IPS-15b (cell line): ENCODE results near the gene SLC12A8.

Experiments used
- H3K27me3 ChIP-seq: one replicate; pipeline ENCODE4 v1.6.1; 2013; ENCODE audit warnings: low read length; ENCODE audit not compliant: control insufficient read depth, insufficient read depth
- H3K36me3 ChIP-seq: one replicate; pipeline ENCODE4 v1.6.1; 2013; ENCODE audit warnings: low read length; ENCODE audit not compliant: control insufficient read depth, insufficient read depth
- H3K4me1 ChIP-seq: one replicate; pipeline ENCODE4 v1.6.1; 2013; ENCODE audit warnings: mild to moderate bottlenecking, low read length; ENCODE audit not compliant: control insufficient read depth, insufficient read depth
- H3K4me3 ChIP-seq: one replicate; pipeline ENCODE4 v1.5.1; 2013; ENCODE audit warnings: low read depth, low read length
- H3K9ac ChIP-seq: one replicate; pipeline ENCODE4 v1.6.1; 2013; ENCODE audit warnings: low read depth, mild to moderate bottlenecking, low read length
- H3K9me3 ChIP-seq: one replicate; pipeline ENCODE4 v1.6.1; 2013; ENCODE audit warnings: mild to moderate bottlenecking, low read length; ENCODE audit not compliant: control insufficient read depth, insufficient read depth

SLC12A8 gene

GRCh38 chr3:125125821-125126245 lies 86.7 kb downstream of the SLC12A8 start:
- Histone ChIP-seq H3K36me3 (no peaks in the 10 kb centered on the region), H3K27me3 (no peaks in the 10 kb centered on the region), H3K9ac (no peak overlapping the region), H3K4me1 (peaks cover 11% of the 10 kb centered on the region), H3K9me3 (no peaks in the 10 kb centered on the region), H3K4me3 (no peak overlapping the region)

- Histone ChIP-seq H3K27me3 (no peaks in the 10 kb centered on the region), H3K4me1 (peaks cover 18% of the 10 kb centered on the region), H3K9ac (no peak overlapping the region)
Measured at GRCh38 chr3:125123451-125124305, 88.9 kb downstream of the SLC12A8 start.

DNA sequence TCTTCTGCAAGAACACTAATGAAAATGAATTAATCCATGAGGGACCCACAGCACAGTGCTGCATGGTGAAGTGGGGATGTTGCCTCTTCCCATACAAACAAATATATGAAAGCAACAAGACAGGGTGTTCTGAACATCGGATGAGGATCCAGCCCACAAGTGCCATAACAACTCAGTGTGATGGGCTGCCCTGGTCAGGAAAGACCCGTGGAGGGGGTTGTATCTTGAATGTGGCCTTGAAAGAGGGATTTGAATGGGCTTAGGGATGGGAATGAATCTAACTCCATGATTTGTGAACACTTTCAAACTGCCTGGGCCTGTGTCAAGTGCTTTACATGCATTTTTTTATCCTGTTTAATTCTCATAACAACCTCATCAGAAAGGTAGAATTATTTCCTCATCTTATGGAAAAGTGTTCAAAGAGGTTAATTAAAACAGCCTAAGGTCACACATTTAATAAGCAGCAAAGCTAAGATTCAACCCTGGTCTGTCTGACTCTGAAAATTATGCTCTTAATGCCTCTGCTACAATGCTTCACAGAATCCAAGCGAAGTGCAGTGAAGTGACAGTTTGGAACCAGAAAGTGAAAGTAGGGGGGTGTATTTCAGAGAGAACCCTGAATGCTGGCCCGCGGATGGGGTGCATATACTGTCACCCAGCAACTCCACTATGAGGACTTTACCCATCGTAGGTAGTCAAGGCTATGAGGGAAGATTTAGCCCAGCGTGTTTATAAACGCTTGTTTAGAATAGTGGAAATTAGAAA lies 91.1 kb downstream of the SLC12A8 start:
- no peaks in the 10 kb centered on the region for H3K9me3 ChIP-seq
- H3K36me3 ChIP-seq: no peaks in the 10 kb centered on the region
- H3K4me1 ChIP-seq: peaks cover 18% of the 10 kb centered on the region
- H3K9ac ChIP-seq: no peak overlapping the region
- H3K4me3 ChIP-seq: peak overlapping the region; percentile 54
- no peaks in the 10 kb centered on the region for H3K27me3 ChIP-seq

More at GRCh38 chr3:125123451-125124305, 88.9 kb downstream of the SLC12A8 start:
- Histone ChIP-seq H3K36me3 (no peaks in the 10 kb centered on the region), H3K4me3 (no peak overlapping the region), H3K9me3 (no peaks in the 10 kb centered on the region)

DNA sequence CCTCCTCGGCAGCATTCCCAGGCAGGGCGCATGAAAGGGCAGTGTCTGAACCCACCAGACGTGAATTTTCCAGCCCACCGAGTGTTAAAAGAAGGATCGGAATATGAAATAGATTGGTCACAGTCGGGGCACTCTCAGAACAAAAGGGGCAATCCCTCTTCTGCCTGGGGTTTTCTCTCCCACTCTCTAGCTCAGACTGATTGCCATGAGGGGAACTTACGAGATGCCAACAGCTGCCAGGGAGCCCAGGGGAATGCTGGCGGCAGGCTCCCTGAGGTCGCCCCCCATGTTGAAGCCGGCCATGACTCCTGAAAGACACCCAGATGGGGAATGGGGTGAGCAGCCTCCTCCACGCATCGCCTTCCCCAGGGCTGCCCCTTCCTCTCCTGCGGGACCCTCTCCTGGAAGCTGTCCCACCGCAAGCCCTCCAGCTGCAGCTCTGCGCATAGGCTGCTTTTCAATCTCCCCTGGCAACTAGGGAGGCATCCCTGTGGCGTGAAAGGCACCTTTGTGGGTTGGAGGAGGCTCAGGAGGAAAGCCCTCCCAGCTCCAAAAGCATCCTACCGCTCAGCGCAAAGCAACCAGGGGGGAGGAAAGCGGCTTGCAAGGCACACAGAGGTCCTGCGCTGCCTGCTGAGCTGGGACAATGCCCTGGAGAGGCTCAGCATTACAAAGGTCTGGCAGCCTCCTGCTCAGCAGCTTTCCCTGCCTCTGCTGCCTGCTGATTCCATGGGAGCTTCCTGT lies 92.0 kb downstream of the SLC12A8 start:
- peak overlapping the region; percentile 54 for H3K4me3 ChIP-seq
- H3K27me3 ChIP-seq: no peaks in the 10 kb centered on the region
- peaks cover 21% of the 10 kb centered on the region for H3K4me1 ChIP-seq
- peak overlapping the region; percentile 79 for H3K9ac ChIP-seq
- no peaks in the 10 kb centered on the region for H3K9me3 ChIP-seq
- H3K36me3 ChIP-seq: no peaks in the 10 kb centered on the region

- Histone ChIP-seq H3K9me3 (no peaks in the 10 kb centered on the region), H3K27me3 (no peaks in the 10 kb centered on the region), H3K9ac (peak overlapping the region; percentile 13), H3K4me1 (peaks cover 22% of the 10 kb centered on the region), H3K4me3 (peak overlapping the region; percentile 54), H3K36me3 (no peaks in the 10 kb centered on the region)
Measured at GRCh38 chr3:125119752-125120378, 92.7 kb downstream of the SLC12A8 start.

- Histone ChIP-seq H3K9me3 (no peaks in the 10 kb centered on the region), H3K36me3 (no peaks in the 10 kb centered on the region), H3K9ac (no peak overlapping the region), H3K4me3 (no peak overlapping the region), H3K27me3 (no peaks in the 10 kb centered on the region), H3K4me1 (peaks cover 22% of the 10 kb centered on the region)
Measured at GRCh38 chr3:125118600-125118999, 93.9 kb downstream of the SLC12A8 start.

DNA sequence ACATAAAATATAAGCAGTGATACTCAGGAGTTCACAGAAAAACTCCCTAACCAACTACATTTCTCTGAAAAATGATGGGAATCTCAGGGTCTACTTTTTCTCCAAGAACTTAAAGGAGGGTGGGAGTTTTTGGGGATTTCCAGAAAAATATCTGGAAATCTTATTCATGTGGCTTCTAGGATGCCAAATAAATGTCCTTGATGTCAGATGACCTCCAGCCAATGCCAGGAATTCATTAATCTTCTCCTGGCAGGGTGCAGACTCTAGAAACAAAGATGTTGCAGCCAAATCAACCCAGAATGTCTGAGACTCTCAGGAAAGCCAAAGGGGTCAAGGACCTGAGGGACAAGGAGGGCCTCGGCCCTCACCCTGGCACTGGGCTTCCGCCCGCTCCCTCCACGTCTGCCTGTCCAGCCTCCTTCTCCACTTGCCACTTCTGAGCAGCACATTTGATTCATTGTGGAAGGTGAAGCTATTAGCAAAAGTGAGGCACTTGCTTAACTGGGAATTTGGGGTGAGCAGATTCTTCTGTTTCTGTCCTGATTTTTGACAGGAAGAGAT lies 94.8 kb downstream of the SLC12A8 start:
- Histone ChIP-seq H3K36me3 (no peaks in the 10 kb centered on the region), H3K4me1 (peaks cover 22% of the 10 kb centered on the region), H3K4me3 (no peak overlapping the region), H3K9me3 (no peaks in the 10 kb centered on the region), H3K27me3 (no peaks in the 10 kb centered on the region), H3K9ac (no peak overlapping the region)

DNA sequence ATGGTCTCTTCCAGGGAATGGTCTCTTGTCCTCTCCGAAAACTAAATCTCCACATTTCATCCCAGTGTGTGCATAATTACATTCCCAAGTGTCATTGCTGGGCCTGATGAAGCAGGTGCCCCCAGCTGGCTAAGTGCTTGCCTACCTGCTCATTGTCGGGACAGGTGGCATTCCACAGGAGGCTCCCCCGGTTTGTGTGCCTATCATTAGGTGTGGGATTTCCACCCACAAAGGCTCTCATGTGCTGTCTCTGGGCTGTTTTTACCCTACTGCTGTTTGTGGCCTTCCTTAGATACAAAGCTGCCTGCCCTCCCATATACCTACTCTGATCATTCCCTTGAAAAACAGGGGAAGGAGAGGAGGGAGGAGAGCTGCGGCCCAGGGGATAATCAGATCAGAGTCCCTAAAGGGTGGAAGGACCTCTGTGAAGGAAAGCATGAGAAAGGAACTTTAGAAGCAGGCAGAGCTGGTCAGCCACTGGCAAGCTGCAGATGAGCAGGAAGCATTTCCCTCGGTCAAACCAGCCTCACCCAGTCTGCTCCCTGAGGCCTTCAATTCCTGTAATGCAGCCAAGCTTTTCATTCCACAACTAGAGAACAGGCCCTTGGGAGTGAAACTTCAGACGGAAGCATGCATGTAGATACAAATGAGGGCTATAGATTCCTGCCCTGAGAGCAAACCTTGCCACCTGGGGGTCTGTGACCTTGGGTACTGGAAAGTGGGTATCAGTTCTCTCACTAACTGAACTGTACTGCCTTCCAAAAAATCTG lies 96.1 kb downstream of the SLC12A8 start:
- H3K9me3 ChIP-seq: no peaks in the 10 kb centered on the region
- H3K9ac ChIP-seq: no peak overlapping the region
- no peak overlapping the region for H3K4me3 ChIP-seq
- H3K36me3 ChIP-seq: no peaks in the 10 kb centered on the region
- no peaks in the 10 kb centered on the region for H3K27me3 ChIP-seq
- H3K4me1 ChIP-seq: peaks cover 16% of the 10 kb centered on the region

DNA sequence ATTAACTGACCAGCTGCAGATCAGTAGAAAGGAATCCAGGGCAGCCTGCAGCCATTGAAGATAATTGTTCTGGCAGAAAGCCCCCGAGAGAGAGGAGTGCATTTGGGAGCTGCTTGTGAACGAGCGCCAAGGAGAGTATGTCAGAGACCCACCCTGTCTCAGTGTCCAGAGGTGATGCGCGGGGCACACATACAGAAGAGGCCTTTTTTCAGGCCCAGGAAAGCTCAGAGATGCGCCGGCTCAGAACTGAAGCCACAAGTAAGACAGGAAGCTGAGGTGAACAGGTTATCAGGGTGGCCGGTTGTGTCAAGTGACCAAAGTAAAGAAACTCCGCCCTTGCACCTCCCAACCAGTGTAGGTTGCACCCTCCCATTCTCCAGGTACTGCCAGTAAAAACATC lies 96.9 kb downstream of the SLC12A8 start:
- no peaks in the 10 kb centered on the region for H3K36me3 ChIP-seq
- H3K4me3 ChIP-seq: no peak overlapping the region
- H3K9me3 ChIP-seq: no peaks in the 10 kb centered on the region
- H3K9ac ChIP-seq: no peak overlapping the region
- H3K27me3 ChIP-seq: no peaks in the 10 kb centered on the region
- peaks cover 10% of the 10 kb centered on the region for H3K4me1 ChIP-seq

DNA sequence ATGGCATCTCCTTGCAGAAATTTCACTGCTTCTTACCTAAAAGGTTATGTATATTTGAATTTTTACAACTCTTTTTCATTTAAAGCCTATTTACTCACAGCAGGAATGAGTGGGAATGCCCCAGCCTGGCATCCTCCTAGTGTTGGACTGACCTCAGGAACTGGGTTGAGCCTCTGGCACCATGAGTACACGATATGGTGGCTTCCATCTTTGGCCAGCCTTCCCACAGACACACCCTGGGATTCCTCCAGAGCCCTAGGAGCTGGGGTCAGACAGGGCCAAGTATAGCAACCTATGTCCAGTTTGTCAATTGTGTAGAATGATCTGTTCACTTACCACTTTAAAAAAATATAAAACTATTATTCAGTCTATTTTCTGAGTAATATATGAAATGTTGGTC lies 99.6 kb downstream of the SLC12A8 start:
- H3K36me3 ChIP-seq: no peaks in the 10 kb centered on the region
- H3K27me3 ChIP-seq: no peaks in the 10 kb centered on the region
- no peak overlapping the region for H3K4me3 ChIP-seq
- no peaks in the 10 kb centered on the region for H3K9me3 ChIP-seq
- H3K4me1 ChIP-seq: peaks cover 6% of the 10 kb centered on the region
- no peak overlapping the region for H3K9ac ChIP-seq
